DOHH2 (cell line): ENCODE measurements around the gene LIF.

Experiments
- H3F3A ChIP-seq: fragments of 200-600 bp; sonication (generic), shearing (Covaris generic); 2 replicates; pipeline ENCODE4 v1.6.0; 2016; ENCODE audit warnings: antibody characterized with exemption, mild to moderate bottlenecking; ENCODE audit not compliant: control insufficient read depth, insufficient read depth
- H3K27ac ChIP-seq: fragments of 200-600 bp; sonication (generic); 2 replicates; pipeline ENCODE4 v1.5.1; 2014; ENCODE audit warnings: low read depth, mild to moderate bottlenecking, low read length, moderate library complexity
- H3K27me3 ChIP-seq: fragments of 200-600 bp; sonication (generic); 2 replicates; pipeline ENCODE4 v1.6.1; 2014; ENCODE audit warnings: mild to moderate bottlenecking, low read length, mixed read lengths; ENCODE audit not compliant: control insufficient read depth
- H3K36me3 ChIP-seq: fragments of 200-600 bp; sonication (generic); 2 replicates; pipeline ENCODE4 v1.6.1; 2014; ENCODE audit warnings: mild to moderate bottlenecking, low read length, moderate library complexity, mixed read lengths; ENCODE audit not compliant: control insufficient read depth
- H3K4me1 ChIP-seq: fragments of 200-600 bp; sonication (generic); 2 replicates; pipeline ENCODE4 v1.6.1; 2014; ENCODE audit warnings: mild to moderate bottlenecking, low read length, mixed read lengths; ENCODE audit not compliant: control insufficient read depth
- H3K4me2 ChIP-seq: fragments of 200-600 bp; sonication (generic); 2 replicates; pipeline ENCODE4 v1.6.0; 2014; ENCODE audit warnings: mild to moderate bottlenecking, low read length, moderate library complexity
- H3K4me3 ChIP-seq: fragments of 200-600 bp; sonication (generic); 2 replicates; pipeline ENCODE4 v1.5.1; 2014; ENCODE audit warnings: mild to moderate bottlenecking, low read length, mixed read lengths
- H3K79me2 ChIP-seq: fragments of 200-600 bp; sonication (generic); 2 replicates; pipeline ENCODE4 v1.6.1; 2014; ENCODE audit warnings: mild to moderate bottlenecking, low read length, mixed read lengths; ENCODE audit not compliant: control insufficient read depth
- H3K9me2 ChIP-seq: fragments of 200-600 bp; sonication (generic); replicated peaks from 2 replicates; pipeline ENCODE4 v1.6.1; 2014; ENCODE audit warnings: mild to moderate bottlenecking, low read length, mixed read lengths; ENCODE audit not compliant: control insufficient read depth
- H3K9me3 ChIP-seq: fragments of 200-600 bp; sonication (generic); 2 replicates; pipeline ENCODE4 v1.6.1; 2014; ENCODE audit warnings: antibody characterized with exemption, low read length, mixed read lengths; ENCODE audit not compliant: control insufficient read depth, insufficient read depth
- H4K20me1 ChIP-seq: fragments of 200-600 bp; sonication (generic); 2 replicates; pipeline ENCODE4 v1.6.0; 2014; ENCODE audit warnings: low read depth, mild to moderate bottlenecking, antibody characterized with exemption, low read length, moderate library complexity; ENCODE audit not compliant: control insufficient read depth, insufficient read depth
- CTCF ChIP-seq: fragments of 200-600 bp; sonication (generic); IDR thresholded peaks from one replicate; pipeline ENCODE4 v1.5.1; 2014; ENCODE audit warnings: antibody characterized with exemption, mild to moderate bottlenecking, low read depth, low read length; ENCODE audit not compliant: poor library complexity, severe bottlenecking
- EZH2phosphoT487 ChIP-seq: fragments of 200-600 bp; sonication (generic); IDR thresholded peaks from 2 replicates; pipeline ENCODE4 v1.6.1; 2017; ENCODE audit warnings: borderline replicate concordance, mild to moderate bottlenecking, antibody characterized with exemption, low read length, moderate library complexity, mixed read lengths

The LIF gene

GRCh38 chr22:30224161-30224857 is 22.2 kb downstream of the LIF start:
- TF ChIP-seq EZH2phosphoT487 (no peak), CTCF (no peak)
- peaks cover 33% of the 10 kb centered on the region for H3K27me3 ChIP-seq
- no peaks in the 10 kb centered on the region for H3K79me2 ChIP-seq
- no peaks in the 10 kb centered on the region for H3K9me3 ChIP-seq
- H3K4me1 ChIP-seq, result peaks cover 19% of the 10 kb centered on the region
- no peaks in the 10 kb centered on the region for H3K9me2 ChIP-seq
- H3F3A ChIP-seq, result no peaks in the 10 kb centered on the region
- no peaks in the 10 kb centered on the region for H3K36me3 ChIP-seq
- H3K4me2 ChIP-seq, result no peak overlapping the region
- H3K4me3 ChIP-seq, result no peak overlapping the region
- no peaks in the 10 kb centered on the region for H4K20me1 ChIP-seq
- H3K27ac ChIP-seq, result no peak overlapping the region

- Histone ChIP-seq H3K4me1 (peaks cover 19% of the 10 kb centered on the region), H3K79me2 (no peaks in the 10 kb centered on the region), H3K27me3 (peaks cover 33% of the 10 kb centered on the region), H3K27ac (no peak overlapping the region), H3K9me2 (no peaks in the 10 kb centered on the region), H4K20me1 (no peaks in the 10 kb centered on the region), H3K4me3 (no peak overlapping the region), H3F3A (no peaks in the 10 kb centered on the region), H3K4me2 (no peak overlapping the region), H3K9me3 (no peaks in the 10 kb centered on the region), H3K36me3 (no peaks in the 10 kb centered on the region)
- TF ChIP-seq EZH2phosphoT487 (no peak), CTCF (no peak)
These were observed 23.3 kb downstream of the LIF start for GRCh38 chr22:30223303-30223702.

- no peak overlapping the region for H3K4me2 ChIP-seq
- H3F3A ChIP-seq, result no peaks in the 10 kb centered on the region
- H3K36me3 ChIP-seq, result no peaks in the 10 kb centered on the region
- H3K4me1 ChIP-seq, result peaks cover 19% of the 10 kb centered on the region
- H3K27me3 ChIP-seq, result peaks cover 33% of the 10 kb centered on the region
- no peak for TF ChIP-seq EZH2phosphoT487
- TF ChIP-seq CTCF, result no peak
- H3K9me3 ChIP-seq, result no peaks in the 10 kb centered on the region
- H3K27ac ChIP-seq, result no peak overlapping the region
- H3K4me3 ChIP-seq, result no peak overlapping the region
- no peaks in the 10 kb centered on the region for H3K9me2 ChIP-seq
- no peaks in the 10 kb centered on the region for H4K20me1 ChIP-seq
- H3K79me2 ChIP-seq, result no peaks in the 10 kb centered on the region
These were observed 24.2 kb downstream of the LIF start for GRCh38 chr22:30222321-30222720.
